Calu3 (cell line): ENCODE results near the gene ANGPTL4. TPM values are rescaled to one million over a fixed set of nuclear protein-coding genes. Genes with fewer than 3 reads are reported as not detected.

ENCODE experiments used
- BruUV-seq: library from RNA; stranded (reverse); fragments of 400-500 nt; replicated peaks from 2 replicates; lab custom pipeline; 2021; lab: Mats Ljungman, UMichigan
- CTCF ChIA-PET: fragments of 300-600 bp; sonication (Branson Sonifier 250); formaldehyde crosslinking; loops from one replicate; lab custom pipeline; 2022; ENCODE audit warnings: antibody characterized with exemption; lab: Charles Lee
- DNase-seq: peaks from one replicate; pipeline ENCODE4 v3.0.0; 2022
- H3K27ac Mint-ChIP-seq: one replicate; pipeline ENCODE4 v1.8.0; 2022; ENCODE audit warnings: mixed read lengths; ENCODE audit not compliant: unreplicated experiment
- H3K27me3 Mint-ChIP-seq: one replicate; pipeline ENCODE4 v1.8.0; 2022; ENCODE audit warnings: mixed read lengths; ENCODE audit not compliant: unreplicated experiment
- H3K36me3 Mint-ChIP-seq: one replicate; pipeline ENCODE4 v1.8.0; 2022; ENCODE audit warnings: mild to moderate bottlenecking, moderate library complexity, mixed read lengths; ENCODE audit not compliant: insufficient read depth, unreplicated experiment
- H3K4me1 Mint-ChIP-seq: one replicate; pipeline ENCODE4 v1.8.0; 2022; ENCODE audit warnings: mild to moderate bottlenecking, low read depth, mixed read lengths; ENCODE audit not compliant: unreplicated experiment
- H3K4me3 Mint-ChIP-seq: one replicate; pipeline ENCODE4 v1.8.0; 2022; ENCODE audit warnings: mild to moderate bottlenecking, low read depth, moderate library complexity, mixed read lengths; ENCODE audit not compliant: unreplicated experiment
- H3K9me3 Mint-ChIP-seq: one replicate; pipeline ENCODE4 v1.8.0; 2022; ENCODE audit warnings: low read depth, mixed read lengths; ENCODE audit not compliant: unreplicated experiment
- CTCF ChIP-seq: fragments of 200-600 bp; IDR thresholded peaks from one replicate; pipeline ENCODE4 v1.8.0; 2022; ENCODE audit warnings: antibody characterized with exemption; ENCODE audit not compliant: unreplicated experiment
- intact Hi-C: fragments of 100-400 bp; cut with micrococcal nuclease; formaldehyde crosslinking; loops from one replicate; pipeline ENCODE4 v1.10.0; 2022; ENCODE audit not compliant: unreplicated experiment
- total RNA-seq: library from RNA; stranded (reverse); gene quantifications from 2 replicates; pipeline ENCODE4 v1.2.3, GENCODE V29; 2022

Gene ANGPTL4
- total RNA-seq, 1 experiment from 2014 or later: 0.97 TPM

- BruUV-seq: no TSS peak
- no peak within 1 kb of the TSS for H3K27ac Mint-ChIP-seq
- CTCF ChIA-PET: interaction anchor here (0.6 to 1.6 kb wide), 14 partner anchors 11 to 168 kb away, joined by 3 to 8 read pairs (median 4); partner anchors contain the start of genes HNRNPM and RAB11B
- H3K4me3 Mint-ChIP-seq: no peak within 1 kb of the TSS
- intact Hi-C loops: no loop called here
- H3K4me1 Mint-ChIP-seq: no peaks in the 10 kb centered on the region
- no peaks in the 10 kb centered on the region for H3K27me3 Mint-ChIP-seq
- H3K9me3 Mint-ChIP-seq: no peaks in the 10 kb centered on the region
- peak; percentile 33 for TF ChIP-seq CTCF
- no peaks in the 10 kb centered on the region for H3K36me3 Mint-ChIP-seq
- peak; percentile 93 for DNase-seq
These were observed 49.1 kb downstream of the ANGPTL4 start, which contains the start of gene MARCHF2 for GRCh38 chr19:8412783-8413628. TSS of gene MARCHF2 (plus strand) at chr19:8413305. CDS start at chr19:8421841, 8,536 bp downstream.

- CTCF ChIA-PET: interaction anchor here (0.5 to 1.6 kb wide), 10 partner anchors 11 to 159 kb away, joined by 3 to 8 read pairs (median 4); partner anchors contain the start of genes HNRNPM and RAB11B
- TF ChIP-seq CTCF: no peak
- H3K9me3 Mint-ChIP-seq: no peaks in the 10 kb centered on the region
- no peak overlapping the region for H3K4me3 Mint-ChIP-seq
- no peaks in the 10 kb centered on the region for H3K4me1 Mint-ChIP-seq
- no peaks in the 10 kb centered on the region for H3K36me3 Mint-ChIP-seq
- intact Hi-C loops: no loop called here
- no peak for DNase-seq
- no peaks in the 10 kb centered on the region for H3K27me3 Mint-ChIP-seq
- no TSS peak for BruUV-seq
- H3K27ac Mint-ChIP-seq: no peak overlapping the region
These were observed 49.7 kb downstream of the ANGPTL4 start for GRCh38 chr19:8413629-8413995.

GRCh38 chr19:8416796-8417195, 52.8 kb downstream of the ANGPTL4 start:
- H3K4me3 Mint-ChIP-seq: no peak overlapping the region
- DNase-seq: no peak
- no TSS peak for BruUV-seq
- no peaks in the 10 kb centered on the region for H3K4me1 Mint-ChIP-seq
- H3K9me3 Mint-ChIP-seq: no peaks in the 10 kb centered on the region
- TF ChIP-seq CTCF: no peak
- no peaks in the 10 kb centered on the region for H3K27me3 Mint-ChIP-seq
- H3K36me3 Mint-ChIP-seq: no peaks in the 10 kb centered on the region
- no peak overlapping the region for H3K27ac Mint-ChIP-seq
- intact Hi-C loops: no loop called here
- CTCF ChIA-PET: no interaction called here

GRCh38 chr19:8421484-8422461, 57.8 kb downstream of the ANGPTL4 start:
- no TSS peak for BruUV-seq
- no peaks in the 10 kb centered on the region for H3K4me1 Mint-ChIP-seq

More at GRCh38 chr19:8421484-8422461, 57.8 kb downstream of the ANGPTL4 start:
- intact Hi-C loops: no loop called here
- Mint-ChIP-seq H3K36me3 (peaks cover 6% of the 10 kb centered on the region), H3K9me3 (no peaks in the 10 kb centered on the region), H3K27me3 (no peaks in the 10 kb centered on the region), H3K4me3 (no peak overlapping the region), H3K27ac (no peak overlapping the region)
- CTCF ChIA-PET: no interaction called here
- no peak for TF ChIP-seq CTCF
- no peak for DNase-seq
